Endothelial cell of umbilical vein (primary cell): Measurements from ENCODE around the gene WDR7. TPM values are rescaled to one million over a fixed set of nuclear protein-coding genes. Genes with fewer than 3 reads are reported as not detected.

Source experiments
- BruUV-seq: library from RNA; stranded (reverse); fragments of 400-500 nt; replicated peaks from 2 replicates; lab custom pipeline; 2021; lab: Mats Ljungman, UMichigan
- CTCF ChIA-PET: fragments of 300-600, 350-600 bp; sonication (Branson Sonifier 250); formaldehyde crosslinking; loops from one replicate; lab custom pipeline; 2021; ENCODE audit warnings: antibody characterized with exemption, inconsistent platforms; lab: Charles Lee
- POLR2A ChIA-PET: fragments of 300-600, 350-600 bp; sonication (Branson Sonifier 250); formaldehyde crosslinking; loops from one replicate; lab custom pipeline; 2021; ENCODE audit warnings: antibody characterized with exemption, inconsistent platforms; lab: Charles Lee
- DNase-seq: peaks from one replicate; pipeline ENCODE4 v3.0.0-alpha.2; 2011; ENCODE audit warnings: low read depth, low spot score
- FAIRE-seq: peaks from 2 replicates; lab custom pipeline; 2011; peaks lifted over from hg19 to GRCh38; lab: Jason Lieb, UNC
- H2AFZ ChIP-seq: 2 replicates; pipeline ENCODE4 v1.6.0; 2012; ENCODE audit warnings: low read depth, low read length, control low read depth, inconsistent platforms
- H3K27ac ChIP-seq: 2 replicates; pipeline ENCODE4 v1.5.1; 2011; ENCODE audit warnings: low read depth, mild to moderate bottlenecking, control low read depth, low read length, moderate library complexity; ENCODE audit not compliant: insufficient read depth
- H3K27me3 ChIP-seq, 2 experiments: 2 replicates each; pipeline versions ENCODE4 v1.6.0 to v1.6.1; 2011; ENCODE audit warnings: low read length in 2 of 2, mixed read lengths in 1 of 2; ENCODE audit not compliant: control insufficient read depth in 2 of 2, insufficient read depth in 2 of 2
- H3K36me3 ChIP-seq, 2 experiments: 2 replicates in 1 of 2; 3 replicates in 1 of 2; pipeline ENCODE4 v1.5.1; 2011; ENCODE audit warnings: low read length in 2 of 2, mild to moderate bottlenecking in 1 of 2, moderate library complexity in 1 of 2; ENCODE audit not compliant: control insufficient read depth in 2 of 2, insufficient read depth in 2 of 2; ENCODE audit errors: extremely low read depth in 1 of 2
- H3K4me1 ChIP-seq: 3 replicates; pipeline ENCODE4 v1.5.1; 2011; ENCODE audit warnings: mild to moderate bottlenecking, low read length; ENCODE audit not compliant: control insufficient read depth, insufficient read depth; ENCODE audit errors: extremely low read depth
- H3K4me2 ChIP-seq: 2 replicates; pipeline ENCODE4 v1.6.1; 2011; ENCODE audit warnings: low read length, control low read depth, mixed read lengths; ENCODE audit not compliant: insufficient read depth
- H3K4me3 ChIP-seq, 3 experiments: fragments of 200-600 bp in 1 of 3; sonication (generic), shearing (Covaris generic) in 1 of 3; replicated peaks in 1 of 3; 2 replicates each; pipeline ENCODE4 v1.5.1; 2011 to 2016; ENCODE audit warnings: control low read depth in 3 of 3, low read length in 3 of 3, mild to moderate bottlenecking in 2 of 3, inconsistent platforms in 1 of 3, low read depth in 1 of 3, moderate library complexity in 1 of 3; ENCODE audit not compliant: insufficient read depth in 1 of 3
- H3K79me2 ChIP-seq: 2 replicates; pipeline ENCODE4 v1.6.0; 2012; ENCODE audit warnings: low read length, inconsistent platforms; ENCODE audit not compliant: control insufficient read depth, insufficient read depth
- H3K9ac ChIP-seq: replicated peaks from 2 replicates; pipeline ENCODE3; 2011; ENCODE audit warnings: low read length, control low read depth; ENCODE audit not compliant: insufficient read depth; ENCODE audit errors: extremely low read depth
- H3K9me1 ChIP-seq: replicated peaks from 3 replicates; pipeline ENCODE4 v1.6.0; 2011; ENCODE audit warnings: mild to moderate bottlenecking, low read length; ENCODE audit not compliant: control insufficient read depth, insufficient read depth; ENCODE audit errors: extremely low read depth
- H3K9me3 ChIP-seq: replicated peaks from 2 replicates; pipeline ENCODE4 v1.5.1; 2012; ENCODE audit warnings: low read length, inconsistent platforms; ENCODE audit not compliant: control insufficient read depth, insufficient read depth
- H4K20me1 ChIP-seq: replicated peaks from 2 replicates; pipeline ENCODE3; 2011; ENCODE audit warnings: mild to moderate bottlenecking, low read length; ENCODE audit not compliant: control insufficient read depth, insufficient read depth; ENCODE audit errors: extremely low read depth
- CTCF ChIP-seq, 2 donors: IDR thresholded peaks; 1 replicate in 1 of 2; 2 replicates in 1 of 2; pipeline ENCODE4 v1.5.1; 2011; ENCODE audit warnings: low read length in 2 of 2, mild to moderate bottlenecking in 2 of 2, moderate library complexity in 2 of 2, control low read depth in 1 of 2, inconsistent platforms in 1 of 2, low read depth in 1 of 2; ENCODE audit not compliant: insufficient read depth in 1 of 2; ENCODE audit errors: extremely low read depth in 1 of 2
- EZH2 ChIP-seq: IDR thresholded peaks from 2 replicates; pipeline ENCODE4 v1.6.1; 2012; ENCODE audit warnings: borderline replicate concordance, low read depth, mild to moderate bottlenecking, moderate library complexity, low read length, inconsistent platforms; ENCODE audit not compliant: severe bottlenecking
- FOS ChIP-seq: IDR thresholded peaks from 2 replicates; pipeline ENCODE4 v1.6.1; 2011; ENCODE audit warnings: mild to moderate bottlenecking, low read length, moderate library complexity, borderline replicate concordance; ENCODE audit not compliant: insufficient read depth
- GATA2 ChIP-seq: IDR thresholded peaks from 2 replicates; pipeline ENCODE4 v1.7.0; 2011; ENCODE audit warnings: low read depth, mild to moderate bottlenecking, moderate library complexity, mixed read lengths, low read length; ENCODE audit not compliant: insufficient read length, insufficient read depth
- JUN ChIP-seq: IDR thresholded peaks from 2 replicates; pipeline ENCODE4 v1.6.1; 2011; ENCODE audit warnings: borderline replicate concordance, low read depth; ENCODE audit not compliant: insufficient read length, insufficient read depth
- MAX ChIP-seq: IDR thresholded peaks from 2 replicates; pipeline ENCODE4 v1.6.1; 2011; ENCODE audit not compliant: insufficient read depth, insufficient read length
- MYC ChIP-seq: IDR thresholded peaks from one replicate; pipeline ENCODE4 v1.6.1; 2011; ENCODE audit warnings: mild to moderate bottlenecking, low read depth, low read length
- POLR2A ChIP-seq: IDR thresholded peaks from 2 replicates; pipeline ENCODE4 v1.6.1; 2012; ENCODE audit warnings: low read depth, mild to moderate bottlenecking, control low read depth, low read length
- POLR2AphosphoS5 ChIP-seq: IDR thresholded peaks from 2 replicates; pipeline ENCODE4 v1.6.1; 2012; ENCODE audit warnings: low read depth, mild to moderate bottlenecking, control low read depth, low read length, moderate library complexity; ENCODE audit not compliant: insufficient read depth
- dilution Hi-C: fragments of 300-500 bp; cut with MboI; formaldehyde crosslinking; loops from one replicate; pipeline ENCODE4 v1.15.0; 2019; ENCODE audit warnings: low sequenced_read_pairs; ENCODE audit not compliant: extremely low pct_ligation_motif_present
- intact Hi-C: fragments of 100-400 bp; cut with micrococcal nuclease; formaldehyde crosslinking; loops from one replicate; pipeline ENCODE4 v1.10.0; 2022
- polyA plus RNA-seq, 4 experiments: library from polyadenylated mRNA; depleted of rRNA in 3 of 4; stranded (reverse) in 3 of 4; unstranded in 1 of 4; fragments of >200 nt; gene quantifications; 2 replicates each; pipeline versions ENCODE4 v1.2.1 to v1.2.3, GENCODE V29; 2011 to 2012; ENCODE audit warnings: missing spikeins in 1 of 4
- total RNA-seq: library from RNA; stranded (reverse); gene quantifications from 2 replicates; pipeline ENCODE4 v1.2.3, GENCODE V29; 2021

WDR7 gene
- total and polyA plus RNA-seq, 2 donors (not counting 3 experiments of a cell fraction or from before 2014, with no cell fraction given), result 5.9 to 19.0 TPM

- no peak overlapping the region for H2AFZ ChIP-seq
- no peaks in the 10 kb centered on the region for H3K9me3 ChIP-seq
- H3K9me1 ChIP-seq, result no peaks in the 10 kb centered on the region
- no TSS peak for BruUV-seq
- H4K20me1 ChIP-seq, result no peaks in the 10 kb centered on the region
- peaks cover 4% of the 10 kb centered on the region for H3K4me1 ChIP-seq
- H3K36me3 ChIP-seq, result no peaks in the 10 kb centered on the region
- H3K27me3 ChIP-seq, result no peaks in the 10 kb centered on the region
- FAIRE-seq (no peak), DNase-seq (no peak)
- H3K27ac ChIP-seq, result no peak overlapping the region
- no peaks in the 10 kb centered on the region for H3K79me2 ChIP-seq
- ChIA-PET POLR2A (no interaction called here), CTCF (no interaction called here)
- dilution Hi-C loops (no loop called here), intact Hi-C loops (no loop called here)
- TF ChIP-seq JUN, result no peak
- no peak for TF ChIP-seq FOS
- no peak for TF ChIP-seq CTCF (IDR thresholded peaks at IDR 0.05; ENCODE audit: extremely low read depth in 1 of 2, insufficient read depth in 1 of 2, low read depth in 1 of 2, low read length in 2 of 2)
- TF ChIP-seq GATA2, result no peak
- no peak for TF ChIP-seq POLR2A
- no peak for TF ChIP-seq POLR2AphosphoS5
- TF ChIP-seq MYC, result no peak
- no peak for TF ChIP-seq MAX
- no peak for TF ChIP-seq EZH2
- no peak overlapping the region for H3K4me3 ChIP-seq
- no peak overlapping the region for H3K9ac ChIP-seq
- no peak overlapping the region for H3K4me2 ChIP-seq
Observed at GRCh38 chr18:56676639-56677038, 25.5 kb downstream of the WDR7 start.
